Adipose tissue (tissue), 3 donors: ENCODE measurements around the gene ASIC5. TPM values are rescaled to one million over a fixed set of nuclear protein-coding genes. Genes with fewer than 3 reads are reported as not detected.

Experiments used
- H3K27ac ChIP-seq: one replicate; pipeline ENCODE4 v1.5.1; 2013; ENCODE audit warnings: low read depth, low read length
- WGBS, 3 donors: extraction: QIAGEN DNeasy Blood & Tissue Kit; methylation state at CpG; one replicate each; pipeline ENCODE4 v1.1.7; 2013; 5-methylcytosine and 5-hydroxymethylcytosine counted together
- polyA plus RNA-seq, 3 donors: library from polyadenylated mRNA; stranded (reverse); fragments of 200-250 nt; gene quantifications; one replicate each; pipeline ENCODE4 v1.2.3, GENCODE V29; 2013
- donor health status: healthy with polysubstance abuse.
- donor health status: Bipolar disorder and iron deficiency.
- donor health status: healthy.

ASIC5 gene
- polyA plus RNA-seq, 3 donors, result not detected

GRCh38 chr4:155780775-155781174, 85.3 kb downstream of the ASIC5 start:
- no peak overlapping the region for H3K27ac ChIP-seq
- WGBS, 3 donors, result 68 to 70% (median 68%) methylated on average over 1 of the region's 1 CpG

Other genes starting within 250 kb of the ASIC5 start
- gene GUCY1A1, start 199.4 kb downstream of the ASIC5 start, polyA plus RNA-seq, result 1 to 10 TPM; 4.1 to 6.1 (median 6.1) TPM
- 10 to 100 TPM in 1 of 3 donors, 1 to 10 TPM in 2; 4.2 to 10.3 (median 5.1) TPM for gene GUCY1B1, start 107.3 kb downstream of the ASIC5 start, polyA plus RNA-seq
- gene TDO2, start 37.4 kb upstream of the ASIC5 start, polyA plus RNA-seq, result under 1 TPM in 2 of 3 donors, not detected in 1; 0.32 to 0.61 TPM
- 10 to 100 TPM in 2 of 3 donors, 1 to 10 TPM in 1; 6.7 to 14.8 (median 10.3) TPM for gene CTSO, start 87.6 kb upstream of the ASIC5 start, polyA plus RNA-seq